Measurements from ENCODE around the gene PSME2. TPM values are rescaled to one million over a fixed set of nuclear protein-coding genes. Genes with fewer than 3 reads are reported as not detected.

Gene PSME2
- total RNA-seq, 1 donor from 2014 or later, result 173 TPM

DNA sequence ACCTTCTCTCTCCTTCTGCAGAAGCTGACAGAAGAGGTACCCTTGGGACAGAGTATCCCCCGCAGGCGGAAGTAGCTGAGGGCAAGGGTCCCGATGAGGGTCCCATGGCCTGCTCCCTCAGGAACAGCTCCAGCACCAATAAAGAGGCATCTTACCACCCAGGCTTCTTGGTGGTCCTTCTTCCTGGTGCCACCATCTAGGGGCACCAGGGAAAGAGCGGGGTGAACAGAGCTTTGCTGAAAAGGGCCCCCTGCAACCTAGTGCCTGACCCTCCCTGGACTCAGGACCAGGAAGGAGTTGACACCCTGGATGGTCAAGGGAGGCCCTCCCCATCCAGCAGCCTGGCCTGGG is 14.1 kb upstream of the PSME2 start:
- H3K79me2 ChIP-seq (ENCODE audit: insufficient read depth, low read length), result peaks cover 12% of the 10 kb centered on the region
- Mint-ChIP-seq H3K36me3 (ENCODE audit: low read depth, unreplicated experiment) (peaks cover 43% of the 10 kb centered on the region), H3K4me1 (ENCODE audit: low read depth, unreplicated experiment) (peaks cover 20% of the 10 kb centered on the region), H3K27me3 (ENCODE audit: low read depth, unreplicated experiment) (no peaks in the 10 kb centered on the region), H3K4me3 (ENCODE audit: unreplicated experiment) (no peak overlapping the region), H3K27ac (ENCODE audit: unreplicated experiment) (peak overlapping the region; percentile 99), H3K9me3 (ENCODE audit: unreplicated experiment) (no peaks in the 10 kb centered on the region)
- peak overlapping the region; percentile 23 for H3K27ac ChIP-seq (ENCODE audit: low read depth, low read length)
- H3K9ac ChIP-seq (ENCODE audit: low read length), result no peak overlapping the region
- DNase-seq (ENCODE audit: low read depth) (no peak), FAIRE-seq (no peak)
- H4K20me1 ChIP-seq (ENCODE audit: insufficient read depth, low read length), result peaks cover 26% of the 10 kb centered on the region
- H3K4me1 ChIP-seq (ENCODE audit: insufficient read depth, low read length), result peaks cover 12% of the 10 kb centered on the region
- no peaks in the 10 kb centered on the region for H3K27me3 ChIP-seq (ENCODE audit: insufficient read depth, low read length)
- H3K36me3 ChIP-seq (ENCODE audit: insufficient read depth, low read length), result peaks cover 36% of the 10 kb centered on the region
- H3K4me2 ChIP-seq (ENCODE audit: low read length), result peak overlapping the region; percentile 94
- no peaks in the 10 kb centered on the region for H3K9me3 ChIP-seq (ENCODE audit: insufficient read depth, low read depth, low read length)
- no peak overlapping the region for H3K4me3 ChIP-seq (ENCODE audit: insufficient read depth, low read depth, low read length)
- TF ChIP-seq, protein P1, sequence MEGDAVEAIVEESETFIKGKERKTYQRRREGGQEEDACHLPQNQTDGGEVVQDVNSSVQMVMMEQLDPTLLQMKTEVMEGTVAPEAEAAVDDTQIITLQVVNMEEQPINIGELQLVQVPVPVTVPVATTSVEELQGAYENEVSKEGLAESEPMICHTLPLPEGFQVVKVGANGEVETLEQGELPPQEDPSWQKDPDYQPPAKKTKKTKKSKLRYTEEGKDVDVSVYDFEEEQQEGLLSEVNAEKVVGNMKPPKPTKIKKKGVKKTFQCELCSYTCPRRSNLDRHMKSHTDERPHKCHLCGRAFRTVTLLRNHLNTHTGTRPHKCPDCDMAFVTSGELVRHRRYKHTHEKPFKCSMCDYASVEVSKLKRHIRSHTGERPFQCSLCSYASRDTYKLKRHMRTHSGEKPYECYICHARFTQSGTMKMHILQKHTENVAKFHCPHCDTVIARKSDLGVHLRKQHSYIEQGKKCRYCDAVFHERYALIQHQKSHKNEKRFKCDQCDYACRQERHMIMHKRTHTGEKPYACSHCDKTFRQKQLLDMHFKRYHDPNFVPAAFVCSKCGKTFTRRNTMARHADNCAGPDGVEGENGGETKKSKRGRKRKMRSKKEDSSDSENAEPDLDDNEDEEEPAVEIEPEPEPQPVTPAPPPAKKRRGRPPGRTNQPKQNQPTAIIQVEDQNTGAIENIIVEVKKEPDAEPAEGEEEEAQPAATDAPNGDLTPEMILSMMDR (IDR thresholded peaks at IDR 0.05; ENCODE audit: insufficient read depth, low read depth, low read length), result no peak
- TF ChIP-seq EZH2 (IDR thresholded peaks at IDR 0.05; ENCODE audit: insufficient read depth, low read length), result no peak
- H2AFZ ChIP-seq (ENCODE audit: low read depth, low read length), result no peak overlapping the region

DNA sequence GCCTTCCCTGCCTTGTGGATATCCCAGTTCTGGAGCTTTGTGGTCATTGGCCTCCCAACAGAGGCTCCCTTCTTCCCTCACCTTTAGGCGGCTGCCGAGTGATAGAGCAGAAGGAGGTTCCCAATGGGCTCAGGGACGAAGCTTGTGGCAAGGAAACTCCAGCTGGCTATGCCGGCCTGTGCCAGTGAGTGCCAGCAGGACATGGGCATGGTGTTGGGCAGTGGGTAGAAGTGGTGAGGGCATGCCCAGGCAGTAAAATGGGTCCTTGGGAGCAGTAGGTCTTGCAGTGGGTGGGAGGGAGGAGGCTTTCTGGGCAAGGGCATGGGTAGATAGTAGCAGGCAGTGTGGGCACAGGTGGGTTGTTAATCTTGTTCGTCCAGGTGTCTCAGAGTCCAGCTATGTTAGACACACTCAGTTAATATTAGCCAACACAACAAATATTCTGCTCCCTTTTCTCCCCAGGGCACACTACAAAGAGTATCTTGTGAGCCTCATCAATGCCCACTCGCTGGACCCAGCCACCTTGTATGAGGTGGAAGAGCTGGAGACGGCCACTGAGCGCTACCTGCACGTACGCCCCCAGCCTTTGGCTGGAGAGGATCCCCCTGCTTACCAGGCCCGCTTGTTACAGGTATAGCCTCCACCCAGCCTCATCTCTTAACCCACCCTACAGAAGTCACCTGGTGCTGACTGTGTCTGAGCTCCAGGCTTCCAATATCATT is 13.5 kb upstream of the PSME2 start:
- Histone ChIP-seq H3K79me2 (ENCODE audit: insufficient read depth, low read length) (peaks cover 12% of the 10 kb centered on the region), H3K4me2 (ENCODE audit: low read length) (no peak overlapping the region), H3K27me3 (ENCODE audit: insufficient read depth, low read length) (no peaks in the 10 kb centered on the region), H3K9me3 (ENCODE audit: insufficient read depth, low read depth, low read length) (no peaks in the 10 kb centered on the region), H3K27ac (ENCODE audit: low read depth, low read length) (no peak overlapping the region), H2AFZ (ENCODE audit: low read depth, low read length) (no peak overlapping the region), H3K4me3 (ENCODE audit: insufficient read depth, low read depth, low read length) (no peak overlapping the region), H4K20me1 (ENCODE audit: insufficient read depth, low read length) (peaks cover 21% of the 10 kb centered on the region), H3K36me3 (ENCODE audit: insufficient read depth, low read length) (peaks cover 36% of the 10 kb centered on the region), H3K4me1 (ENCODE audit: insufficient read depth, low read length) (peaks cover 12% of the 10 kb centered on the region), H3K9ac (ENCODE audit: low read length) (no peak overlapping the region)
- Mint-ChIP-seq H3K36me3 (ENCODE audit: low read depth, unreplicated experiment) (peaks cover 42% of the 10 kb centered on the region), H3K27ac (ENCODE audit: unreplicated experiment) (peak overlapping the region; percentile 53), H3K9me3 (ENCODE audit: unreplicated experiment) (no peaks in the 10 kb centered on the region), H3K4me1 (ENCODE audit: low read depth, unreplicated experiment) (peaks cover 20% of the 10 kb centered on the region), H3K27me3 (ENCODE audit: low read depth, unreplicated experiment) (no peaks in the 10 kb centered on the region), H3K4me3 (ENCODE audit: unreplicated experiment) (no peak overlapping the region)
- DNase-seq (ENCODE audit: low read depth) (no peak), FAIRE-seq (no peak)
- TF ChIP-seq EZH2 (IDR thresholded peaks at IDR 0.05; ENCODE audit: insufficient read depth, low read length), result no peak
- TF ChIP-seq, protein P1 (IDR thresholded peaks at IDR 0.05; ENCODE audit: insufficient read depth, low read depth, low read length), result no peak

DNA sequence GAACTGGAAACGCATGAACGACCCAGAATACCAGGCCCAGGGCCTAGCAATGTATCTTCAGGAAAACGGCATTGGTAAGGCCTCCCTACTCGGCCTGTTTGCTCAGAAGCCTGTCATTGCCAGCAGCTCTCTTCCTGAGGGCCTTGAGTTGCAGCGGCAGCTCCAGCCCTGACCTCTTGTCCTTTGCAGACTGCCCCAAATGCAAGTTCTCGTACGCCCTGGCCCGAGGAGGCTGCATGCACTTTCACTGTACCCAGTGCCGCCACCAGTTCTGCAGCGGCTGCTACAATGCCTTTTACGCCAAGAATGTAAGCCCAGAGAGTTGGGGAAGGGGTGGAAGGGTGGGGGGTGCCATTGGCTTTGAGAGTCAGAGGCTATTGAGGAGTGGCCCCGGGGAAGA is 10.9 kb upstream of the PSME2 start:
- no peak overlapping the region for H3K4me3 Mint-ChIP-seq (ENCODE audit: unreplicated experiment)
- H3K4me2 ChIP-seq (ENCODE audit: low read length), result no peak overlapping the region
- TF ChIP-seq, protein P1 (IDR thresholded peaks at IDR 0.05; ENCODE audit: insufficient read depth, low read depth, low read length), result no peak
- no peak for TF ChIP-seq EZH2 (IDR thresholded peaks at IDR 0.05; ENCODE audit: insufficient read depth, low read length)
- H3K27ac ChIP-seq (ENCODE audit: low read depth, low read length), result no peak overlapping the region
- no peak overlapping the region for H2AFZ ChIP-seq (ENCODE audit: low read depth, low read length)
- H3K9me3 Mint-ChIP-seq (ENCODE audit: unreplicated experiment), result no peaks in the 10 kb centered on the region
- H3K27me3 ChIP-seq (ENCODE audit: insufficient read depth, low read length), result no peaks in the 10 kb centered on the region
- no peaks in the 10 kb centered on the region for H3K9me3 ChIP-seq (ENCODE audit: insufficient read depth, low read depth, low read length)
- H3K36me3 Mint-ChIP-seq (ENCODE audit: low read depth, unreplicated experiment), result peaks cover 29% of the 10 kb centered on the region
- no peak overlapping the region for H3K9ac ChIP-seq (ENCODE audit: low read length)
- H3K79me2 ChIP-seq (ENCODE audit: insufficient read depth, low read length), result peaks cover 12% of the 10 kb centered on the region
- H3K4me1 Mint-ChIP-seq (ENCODE audit: low read depth, unreplicated experiment), result peaks cover 10% of the 10 kb centered on the region
- FAIRE-seq (no peak), DNase-seq (ENCODE audit: low read depth) (no peak)
- peaks cover 11% of the 10 kb centered on the region for H3K4me1 ChIP-seq (ENCODE audit: insufficient read depth, low read length)
- H3K4me3 ChIP-seq (ENCODE audit: insufficient read depth, low read depth, low read length), result no peak overlapping the region
- H3K36me3 ChIP-seq (ENCODE audit: insufficient read depth, low read length), result peaks cover 30% of the 10 kb centered on the region
- no peaks in the 10 kb centered on the region for H3K27me3 Mint-ChIP-seq (ENCODE audit: low read depth, unreplicated experiment)
- H3K27ac Mint-ChIP-seq (ENCODE audit: unreplicated experiment), result no peak overlapping the region
- peaks cover 13% of the 10 kb centered on the region for H4K20me1 ChIP-seq (ENCODE audit: insufficient read depth, low read length)

Measured in astrocyte (in vitro differentiated cells and primary cell).